Measurements from ENCODE around the gene MTMR10.

The MTMR10 gene

DNA sequence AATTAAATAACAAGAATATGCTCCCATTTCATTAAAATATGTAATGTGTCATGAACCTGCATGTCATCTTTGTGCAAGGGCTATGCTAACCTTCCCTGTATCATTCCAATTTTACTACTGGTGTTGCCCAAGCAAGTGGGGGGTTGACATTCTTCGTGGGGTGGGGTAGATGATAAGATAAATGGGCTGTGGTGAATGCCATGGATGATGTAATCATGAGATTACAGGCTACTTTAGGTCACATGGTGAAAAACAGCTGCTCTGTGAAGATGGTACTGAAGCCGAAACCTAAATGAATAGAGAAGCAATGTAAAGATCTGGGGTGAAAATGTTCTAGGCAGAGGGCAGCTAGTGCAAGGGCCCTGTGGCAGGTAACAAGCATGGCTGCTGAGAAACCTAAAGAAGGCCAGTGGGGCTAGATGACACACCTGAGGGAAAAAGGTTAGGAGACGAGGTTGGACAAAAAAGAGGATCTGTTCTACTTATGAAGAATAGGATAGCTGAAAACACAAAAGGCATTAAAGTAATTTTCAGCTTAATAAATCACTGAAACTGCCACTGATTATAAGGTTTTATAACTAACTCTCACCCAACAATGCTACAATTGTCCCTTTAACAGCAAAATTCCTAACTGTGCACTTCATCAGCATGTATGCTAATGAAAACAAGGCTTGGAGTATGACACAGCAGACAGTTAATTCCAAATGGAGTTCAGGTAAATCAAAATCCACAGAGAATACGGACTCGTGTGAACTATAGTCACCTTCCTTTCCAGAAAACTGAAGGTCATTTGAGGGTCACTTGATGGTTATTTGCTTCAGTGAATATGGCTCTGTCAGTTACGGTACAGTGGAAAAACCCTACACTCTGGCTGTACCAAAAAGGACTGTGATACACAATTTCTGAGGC lies 35.0 kb downstream of the MTMR10 start:
- DNase-seq, result no peak

DNA sequence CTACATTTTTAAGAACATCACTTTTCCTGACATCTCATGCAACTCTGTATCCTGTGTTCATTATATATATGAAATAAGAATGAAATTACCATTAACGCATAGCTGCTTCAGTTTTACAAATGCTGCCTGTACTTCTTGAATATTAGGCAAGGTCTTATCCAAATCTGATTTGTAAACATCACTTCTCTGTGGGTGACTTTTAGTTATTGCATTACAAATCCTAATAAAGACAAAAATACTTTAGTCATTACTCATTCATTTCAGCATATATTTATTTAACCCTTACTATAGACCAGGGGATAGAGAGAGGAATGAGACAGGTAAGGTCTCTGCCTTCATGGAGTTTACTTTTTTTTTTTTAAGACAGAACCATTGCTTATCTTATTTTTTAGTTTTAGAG lies 36.8 kb downstream of the MTMR10 start:
- DNase-seq, result no peak

DNA sequence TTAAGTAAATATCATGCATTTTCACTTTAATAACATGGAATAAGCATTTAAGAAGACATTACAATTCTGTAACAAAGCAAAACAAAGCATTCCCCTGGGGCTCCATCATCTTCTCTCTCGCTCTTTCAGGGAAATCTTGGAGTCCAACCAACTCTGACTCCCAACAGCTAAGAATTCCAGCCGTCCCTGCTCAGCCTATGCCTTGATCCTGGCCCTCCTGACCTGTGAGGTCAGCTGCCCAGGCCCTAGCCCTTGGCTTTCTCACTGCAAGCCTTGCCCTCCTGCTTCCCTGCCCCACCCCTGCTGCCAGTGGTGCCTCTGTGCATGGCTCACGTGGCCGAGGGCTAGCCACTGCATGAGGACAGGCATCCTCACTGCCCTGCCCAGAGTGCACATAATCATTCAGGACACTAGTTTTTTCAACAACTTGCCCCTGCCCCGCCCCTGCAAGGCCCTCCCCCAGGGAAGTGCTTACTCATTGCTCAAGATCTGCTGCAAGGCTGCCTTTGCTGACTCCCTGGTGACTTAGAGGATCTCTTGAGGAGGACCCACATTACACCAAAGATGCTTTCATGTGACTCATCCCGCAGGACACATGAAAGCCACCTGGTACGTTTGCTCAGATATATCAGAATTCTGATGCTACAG lies 37.6 kb downstream of the MTMR10 start:
- DNase-seq, result no peak

DNA sequence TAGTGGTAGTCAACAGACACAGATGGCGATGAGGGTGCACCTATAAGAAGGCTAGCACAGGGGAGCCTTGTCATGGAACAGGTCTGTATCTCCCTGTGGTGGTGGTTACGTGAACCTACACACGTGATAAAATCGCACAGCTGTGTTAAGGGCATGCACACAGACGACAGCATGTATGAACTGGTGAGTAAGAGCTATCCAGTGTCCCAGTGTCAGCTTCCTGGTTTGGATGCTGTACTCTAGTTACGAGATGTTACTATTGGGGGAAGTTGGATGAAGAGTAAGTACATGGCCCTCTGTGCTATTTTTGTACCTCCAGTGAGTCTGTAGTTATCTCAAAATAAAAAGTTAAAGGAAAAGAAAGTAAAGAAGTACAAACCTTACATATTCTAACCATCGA lies 38.2 kb downstream of the MTMR10 start:
- DNase-seq, result no peak

DNA sequence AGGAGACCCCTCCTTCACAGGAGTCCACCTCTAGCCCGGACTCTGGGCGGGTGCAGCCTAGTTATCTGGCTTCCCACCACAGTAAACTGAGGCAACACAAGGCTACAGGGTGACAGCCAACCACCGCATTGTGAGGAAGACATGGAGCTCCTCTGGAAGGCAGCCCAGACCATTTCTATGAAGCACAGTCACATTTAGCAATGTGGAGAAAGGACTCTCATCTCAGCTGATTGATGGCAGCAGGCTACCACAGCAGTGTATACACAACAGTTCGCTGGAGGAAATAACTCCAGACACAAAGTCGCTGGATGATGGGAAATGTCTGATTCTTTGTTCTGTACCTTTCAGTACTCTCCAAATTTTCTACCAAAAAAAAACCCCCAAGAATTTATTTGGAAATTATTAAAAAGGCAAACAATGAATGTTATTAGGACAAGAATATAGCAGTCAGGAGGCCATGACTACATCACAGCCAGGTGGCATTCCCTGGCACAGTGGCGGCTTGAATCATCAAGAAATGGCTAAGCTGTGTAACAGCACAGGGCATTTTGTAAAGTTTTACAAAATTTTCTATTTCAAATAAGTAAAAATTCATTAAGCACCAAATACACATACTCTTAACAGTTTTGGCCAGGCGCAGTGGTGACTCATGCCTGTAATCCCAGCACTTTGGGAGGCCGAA lies 47.6 kb downstream of the MTMR10 start:
- DNase-seq, result no peak

DNA sequence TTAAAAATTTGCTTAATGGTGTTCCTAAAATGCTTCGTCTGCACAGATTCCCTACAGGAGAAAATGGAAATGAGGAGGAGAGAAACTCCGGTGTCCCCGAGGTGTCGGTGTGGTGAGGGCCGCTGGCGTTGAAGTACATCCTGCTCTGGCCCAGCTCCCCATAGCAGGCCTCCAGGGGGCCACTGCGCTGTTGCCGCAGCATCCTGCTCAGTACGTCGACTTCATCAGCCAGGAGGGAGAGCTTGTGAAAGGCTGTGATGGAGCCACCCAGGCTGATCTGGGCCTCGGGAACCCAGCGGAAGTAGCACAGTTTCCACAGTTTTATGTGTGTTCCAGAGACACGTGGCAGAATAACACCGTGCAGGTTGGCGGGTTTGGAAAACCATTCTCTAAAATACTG lies 49.9 kb downstream of the MTMR10 start:
- DNase-seq, result no peak

DNA sequence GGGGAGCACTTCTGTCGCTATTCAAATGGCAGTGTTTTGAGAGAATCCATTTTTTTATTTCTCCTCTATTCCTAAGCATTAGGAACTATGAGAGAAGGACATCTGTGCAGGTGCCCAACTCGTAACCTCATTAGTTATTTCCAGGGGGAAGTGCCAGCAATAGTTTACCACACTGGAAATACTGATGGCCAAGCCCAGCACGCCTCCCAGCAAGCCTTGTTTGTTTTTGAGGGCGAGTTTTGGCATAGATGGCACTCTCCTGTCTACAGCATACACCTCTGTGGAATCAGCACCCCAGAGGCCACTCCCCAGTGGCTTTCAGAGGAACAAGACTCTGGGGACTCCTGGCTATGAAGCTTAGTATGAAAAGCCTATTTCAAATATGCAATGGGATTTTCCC lies 51.1 kb downstream of the MTMR10 start:
- peak; percentile 66 to 89 for DNase-seq

DNA sequence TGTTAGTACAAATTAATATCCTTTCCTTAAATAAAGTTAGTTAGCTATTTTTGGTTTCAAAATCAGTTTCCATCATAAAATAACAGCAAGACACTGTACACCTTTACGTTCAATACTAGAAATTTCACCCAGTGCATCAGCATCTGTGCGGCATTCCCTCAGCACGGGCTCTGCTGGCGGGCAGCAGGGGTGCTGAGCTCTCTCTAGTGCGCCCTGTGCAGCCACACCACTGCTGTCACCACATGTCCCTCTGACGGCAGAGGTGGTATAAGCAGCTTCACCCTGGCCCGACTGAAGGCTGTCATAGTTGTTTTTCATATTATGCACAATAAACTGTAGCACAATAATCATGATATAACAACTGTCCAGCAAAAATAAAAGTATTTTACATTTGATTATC lies 52.3 kb downstream of the MTMR10 start:
- DNase-seq, result no peak

DNA sequence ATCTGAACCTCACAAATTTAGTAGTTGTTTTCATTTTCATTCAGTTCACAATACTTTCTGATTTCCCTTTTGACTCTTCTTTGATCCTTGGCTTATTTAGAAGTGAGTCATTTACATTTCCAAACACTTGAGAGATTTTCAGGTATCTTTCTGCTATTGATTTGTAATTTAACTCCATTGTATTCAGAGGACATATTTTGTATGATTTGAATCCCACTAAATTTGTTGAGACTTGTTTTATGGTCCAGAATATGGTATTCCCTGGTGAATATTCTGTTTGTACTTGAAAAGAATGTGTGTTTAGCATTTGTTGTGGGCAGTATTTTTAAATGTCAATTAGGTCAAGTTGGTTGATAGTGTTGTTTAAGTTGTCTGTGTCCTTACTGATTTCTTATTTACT lies 58.1 kb downstream of the MTMR10 start:
- no peak for DNase-seq

DNA sequence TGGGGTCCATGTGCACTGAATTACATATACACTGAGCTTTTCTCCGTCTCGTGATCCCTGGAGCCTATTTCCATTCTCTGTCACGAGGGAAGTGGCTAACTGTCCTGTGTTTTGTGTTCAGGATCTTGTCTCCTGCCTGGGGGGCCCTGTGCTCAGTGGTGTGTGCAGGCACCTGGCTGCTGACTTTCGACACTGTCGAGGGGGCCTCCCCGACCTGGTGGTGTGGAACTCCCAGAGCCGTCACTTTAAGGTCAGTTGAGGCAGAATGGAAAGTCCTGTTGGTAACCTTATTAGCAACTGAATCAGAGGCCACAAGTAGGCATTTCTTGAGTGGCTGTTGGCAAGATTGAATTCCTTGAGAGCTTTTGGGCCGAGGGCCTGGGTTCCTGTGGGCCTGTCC lies 61.0 kb downstream of the MTMR10 start:
- DNase-seq, result no peak

DNA sequence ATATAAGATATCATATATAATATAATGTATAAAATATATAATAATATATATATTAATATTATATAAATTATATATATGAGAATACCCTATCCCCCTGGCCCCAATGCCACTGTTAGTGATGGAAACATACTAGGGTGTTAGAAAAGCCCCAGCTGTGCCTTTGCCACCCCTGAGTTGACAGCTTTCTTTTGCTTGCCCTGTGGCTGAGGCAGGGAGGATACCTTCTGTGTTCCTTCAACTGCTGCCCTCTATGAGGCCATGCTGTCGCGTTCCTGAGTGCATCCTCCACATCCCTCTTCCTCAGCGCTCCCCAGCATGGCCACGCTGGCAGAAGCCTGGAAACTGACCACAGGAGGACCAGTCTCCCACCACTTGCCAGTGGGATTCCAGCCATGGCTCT lies 61.4 kb downstream of the MTMR10 start:
- DNase-seq, result no peak

DNA sequence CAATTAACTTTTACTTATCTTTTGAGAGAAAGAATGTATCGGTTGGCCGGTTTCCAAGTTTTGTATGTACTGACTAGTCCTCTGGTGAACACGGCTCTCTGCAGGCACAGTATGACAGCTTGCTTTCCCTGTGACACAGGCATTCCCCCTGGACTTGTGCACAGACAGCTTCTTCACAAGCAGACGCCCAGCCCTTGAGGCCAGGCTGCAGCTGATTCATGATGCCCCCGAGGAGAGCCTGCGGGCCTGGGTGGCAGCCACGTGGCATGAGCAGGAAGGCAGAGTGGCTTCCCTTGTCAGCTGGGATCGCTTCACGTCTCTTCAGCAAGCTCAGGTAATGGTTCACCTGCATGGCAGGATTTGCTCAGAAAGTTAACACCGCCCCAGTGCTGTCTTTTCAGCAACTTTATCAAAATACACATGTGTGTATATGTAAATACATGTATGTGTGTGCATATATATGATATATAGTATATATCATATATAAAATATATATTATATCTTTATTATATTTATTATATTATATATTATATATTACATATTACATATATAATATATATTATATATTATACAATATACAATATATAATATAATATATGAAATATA lies 62.3 kb downstream of the MTMR10 start:
- peak; percentile 57 to 82 for DNase-seq

DNA sequence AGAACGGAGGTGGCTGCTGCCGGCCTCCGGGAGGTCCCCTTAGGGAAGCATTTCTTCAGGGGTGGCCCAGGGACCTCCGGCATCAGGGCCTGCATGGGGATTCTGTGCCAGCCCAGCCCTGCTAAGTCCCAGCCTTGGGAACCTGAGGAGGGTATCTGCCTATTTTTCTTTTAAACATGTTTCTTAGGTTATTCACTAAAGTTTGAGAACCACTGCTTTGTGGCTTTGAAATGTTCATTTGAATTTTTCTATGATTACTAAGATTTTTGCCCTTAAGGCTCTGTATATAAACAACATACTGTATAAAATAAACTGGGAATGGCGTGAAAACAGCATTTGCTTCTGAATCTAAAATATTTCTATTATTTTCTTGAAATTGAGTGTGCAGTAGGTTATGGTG lies 63.4 kb downstream of the MTMR10 start:
- no peak for DNase-seq

DNA sequence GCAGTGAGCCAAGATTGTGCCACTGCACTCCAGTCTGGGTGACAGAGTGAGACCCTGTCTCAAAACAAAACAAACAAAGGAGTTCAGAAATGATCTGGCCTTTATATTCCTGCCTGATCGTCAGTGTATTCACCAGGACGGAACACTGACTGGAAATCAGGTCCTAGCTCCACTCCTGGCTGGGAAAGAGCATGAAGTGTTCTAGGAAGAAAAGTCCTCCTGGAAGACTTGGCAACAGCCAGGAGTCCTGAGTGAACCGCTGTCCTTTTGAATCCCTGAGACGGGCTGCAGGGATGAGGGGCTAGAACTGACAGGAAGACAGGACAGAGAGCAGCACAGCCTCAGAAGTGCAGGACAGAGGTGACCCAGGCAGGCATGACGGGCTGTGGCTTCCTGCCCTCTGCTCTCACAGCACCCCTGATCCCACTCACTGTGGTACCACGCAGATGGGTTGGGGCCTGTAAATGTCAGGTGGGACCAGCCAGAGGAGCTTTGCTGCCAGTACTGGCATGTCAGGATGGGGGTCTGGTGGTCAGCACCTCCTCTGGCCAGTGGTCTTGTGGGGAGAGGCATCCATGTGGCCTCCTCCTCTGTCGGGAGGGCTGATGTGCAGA lies 64.2 kb downstream of the MTMR10 start:
- no peak for DNase-seq

DNA sequence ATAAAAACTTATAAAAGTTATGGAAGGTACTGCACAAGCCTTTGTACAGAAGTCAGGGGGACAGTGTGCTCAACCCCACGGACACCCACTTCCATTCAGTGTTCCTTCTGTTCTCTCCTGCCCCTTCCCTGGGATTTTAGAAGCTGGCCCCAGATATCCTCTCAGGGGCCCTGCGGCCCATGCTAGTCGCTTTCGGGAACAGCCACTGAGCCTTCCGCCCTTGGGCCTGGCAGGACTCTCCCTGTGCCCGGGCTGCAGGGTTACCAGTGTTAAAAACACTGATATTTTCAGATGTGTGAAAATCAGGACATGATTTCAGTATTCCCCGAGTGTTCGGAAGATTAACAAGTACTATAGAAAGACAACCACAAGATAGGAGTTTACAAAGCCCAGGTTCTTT lies 65.3 kb downstream of the MTMR10 start:
- no peak for DNase-seq

DNA sequence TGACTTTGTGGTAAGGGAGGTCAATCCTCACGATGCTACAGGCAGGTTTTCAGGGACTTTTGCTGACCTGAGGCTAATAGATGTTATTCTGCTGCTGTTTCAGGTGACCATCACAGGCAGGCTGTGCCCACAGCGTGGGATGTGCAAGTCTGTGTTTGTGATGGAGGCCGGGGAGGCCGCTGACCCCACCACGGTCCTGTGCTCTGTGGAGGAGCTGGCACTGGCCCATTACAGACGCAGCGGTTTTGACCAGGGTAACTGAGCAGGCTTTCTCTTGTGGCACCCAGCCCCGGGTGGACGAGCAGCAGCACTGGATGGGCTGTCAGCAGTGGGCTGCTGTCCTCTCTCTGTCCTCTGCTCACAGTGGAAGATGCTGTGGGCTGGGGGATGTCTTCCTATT lies 65.7 kb downstream of the MTMR10 start:
- no peak for DNase-seq

DNA sequence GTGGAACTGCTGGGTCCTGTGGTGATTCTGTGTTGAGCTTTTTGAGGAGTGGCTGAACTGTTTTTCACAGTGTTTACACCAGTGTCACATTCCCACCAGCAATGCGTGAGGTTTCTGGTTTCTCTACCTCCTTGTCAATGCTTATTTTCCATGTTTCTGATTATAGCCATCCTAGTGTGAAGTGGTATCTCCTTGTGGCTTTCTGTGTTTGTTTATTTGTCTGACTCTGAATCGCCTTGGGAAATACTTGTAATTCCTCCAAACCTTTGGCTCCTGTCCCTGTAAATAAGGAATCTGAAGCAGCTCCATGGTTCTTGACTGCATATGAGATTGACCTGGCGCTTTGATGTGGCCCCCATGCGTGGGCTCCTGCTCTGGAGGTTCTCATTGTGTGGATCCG lies 67.1 kb downstream of the MTMR10 start:
- no peak for DNase-seq

DNA sequence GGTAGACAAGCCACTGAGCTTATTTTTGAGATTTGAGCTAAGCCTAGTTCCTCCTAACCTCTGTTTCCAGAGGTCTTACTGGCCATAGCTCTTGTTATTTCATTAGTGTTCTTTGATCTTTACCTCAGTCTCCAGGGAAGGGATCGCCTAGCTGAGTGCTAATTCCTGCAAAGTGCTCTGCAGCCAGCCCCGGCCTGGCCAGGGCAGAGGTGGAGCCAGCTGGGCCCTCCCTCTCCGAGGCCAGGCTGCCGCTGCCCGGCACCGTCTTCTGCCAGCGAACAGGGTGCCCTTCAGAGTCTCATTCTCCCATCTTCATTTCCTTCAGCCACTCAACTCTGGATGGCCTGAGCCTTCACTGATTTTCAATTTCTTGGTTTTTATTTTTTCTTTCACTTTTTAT lies 68.0 kb downstream of the MTMR10 start:
- DNase-seq, result no peak

DNA sequence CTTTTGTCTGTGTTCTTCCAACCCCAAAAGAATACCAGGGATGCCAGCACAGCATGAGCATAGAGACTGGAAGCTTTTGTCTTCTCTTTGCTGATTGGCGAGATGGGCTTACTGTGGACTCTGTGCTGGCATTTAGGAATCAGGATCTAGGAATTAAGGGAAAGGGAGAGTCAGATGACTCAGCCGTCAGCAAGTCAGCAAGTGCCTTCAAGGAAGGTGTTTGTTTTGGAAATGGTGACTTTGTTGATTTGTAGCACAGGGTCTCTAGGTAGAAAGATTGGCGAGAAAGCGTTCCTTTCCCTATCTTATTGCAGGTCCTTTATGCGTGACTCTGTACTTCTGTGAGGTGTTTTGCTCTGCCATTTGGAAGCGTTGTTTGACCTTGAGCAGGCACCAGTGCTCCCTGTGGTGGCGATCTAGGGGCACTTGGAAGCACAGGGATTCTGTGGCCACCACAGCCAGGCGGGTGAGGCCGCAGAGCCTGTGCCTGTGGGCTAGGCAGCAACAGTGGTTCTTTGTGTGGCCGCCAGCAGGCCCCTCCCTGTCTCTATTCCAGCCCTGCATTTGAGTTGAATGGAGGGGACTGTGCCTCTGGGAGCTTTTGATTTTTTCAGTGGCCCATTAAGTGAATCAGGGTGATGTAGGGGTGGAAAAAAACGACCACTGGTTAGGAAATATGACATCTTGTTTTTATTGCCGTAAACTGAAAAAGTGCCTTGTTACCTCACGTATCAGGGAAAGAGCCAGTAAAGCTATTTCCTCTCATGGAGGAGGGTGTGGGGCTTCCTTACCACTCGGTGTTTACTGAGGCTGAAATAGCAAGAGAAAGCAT lies 68.7 kb downstream of the MTMR10 start:
- no peak for DNase-seq

DNA sequence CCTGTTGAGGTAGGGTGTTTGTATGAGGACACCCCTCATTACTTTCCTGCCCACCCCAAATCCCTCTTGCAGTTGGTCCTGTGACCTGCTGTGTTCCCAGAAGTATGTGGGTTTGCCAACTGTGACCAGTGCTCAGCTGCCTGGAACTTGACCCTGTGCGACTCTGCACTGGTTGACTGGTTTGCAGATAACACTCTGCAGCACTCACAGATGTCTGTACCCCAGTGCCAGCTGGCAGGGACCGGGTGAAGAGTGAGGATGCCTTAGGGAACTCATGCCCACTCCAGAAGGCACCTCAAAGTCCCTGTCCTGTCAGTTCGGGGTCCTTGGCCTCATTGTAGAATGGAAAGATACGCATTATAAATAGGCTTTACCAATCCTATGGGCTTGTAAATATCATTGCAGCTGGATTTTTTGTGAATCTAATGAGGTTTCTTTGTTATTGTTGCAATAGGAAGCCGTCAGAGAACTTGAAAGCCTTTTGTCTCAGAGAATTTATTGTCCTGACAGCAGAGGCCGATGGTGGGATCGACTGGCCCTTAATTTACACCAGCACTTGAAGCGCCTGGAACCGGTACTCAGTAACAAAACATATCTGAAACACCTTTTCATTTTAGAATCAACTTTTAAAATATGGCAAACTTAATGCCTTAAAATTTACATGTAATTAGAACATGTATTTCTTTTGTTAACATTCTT lies 69.5 kb downstream of the MTMR10 start:
- DNase-seq, result no peak

DNA sequence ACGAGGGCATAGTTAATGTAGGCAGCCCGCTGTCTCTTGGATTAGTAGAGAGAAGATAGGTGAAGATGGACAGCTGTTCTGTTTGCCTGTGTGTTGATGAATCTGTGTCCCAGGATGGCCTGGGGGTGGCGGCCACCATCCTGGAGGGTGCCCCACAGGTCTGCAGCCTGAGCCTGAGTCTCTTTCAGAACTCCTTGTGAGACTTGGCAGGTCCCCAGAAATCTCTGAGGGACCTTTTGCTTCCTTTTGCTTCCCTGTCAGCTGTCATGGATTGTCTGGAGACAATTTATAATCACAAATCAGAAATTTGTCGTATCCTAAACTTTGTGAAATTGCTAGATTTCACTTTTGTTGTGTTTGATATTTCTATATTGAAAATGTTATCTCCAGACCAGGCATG lies 70.3 kb downstream of the MTMR10 start:
- DNase-seq, result no peak

Data from NCI-H2081 (cell line).